A673 (cell line): ENCODE results near the gene EVPLL. TPM values are rescaled to one million over a fixed set of nuclear protein-coding genes. Genes with fewer than 3 reads are reported as not detected.

Experiments
- BruUV-seq: library from RNA; stranded (reverse); fragments of 400-500 nt; replicated peaks from 2 replicates; lab custom pipeline; 2021; lab: Mats Ljungman, UMichigan
- CTCF ChIA-PET: fragments of 300-600 bp; sonication (Branson Sonifier 250); formaldehyde crosslinking; loops from one replicate; lab custom pipeline; 2022; ENCODE audit warnings: antibody characterized with exemption; lab: Charles Lee
- POLR2A ChIA-PET: fragments of 300-600 bp; sonication (Branson Sonifier 250); formaldehyde crosslinking; loops from one replicate; lab custom pipeline; 2022; ENCODE audit warnings: antibody characterized with exemption; ENCODE audit not compliant: low non-redundant PET; lab: Charles Lee
- DNase-seq: peaks from one replicate; pipeline ENCODE4 v3.0.0-alpha.2; 2015; ENCODE audit warnings: low spot score
- H3K27ac ChIP-seq: fragments of 200-600 bp; sonication (generic); 2 replicates; pipeline ENCODE4 v1.5.1; 2016; ENCODE audit warnings: mixed run types, low read depth, mild to moderate bottlenecking, mixed read lengths, antibody characterized with exemption, low read length; ENCODE audit not compliant: poor library complexity, severe bottlenecking
- H3K27me3 ChIP-seq: fragments of 200-600 bp; sonication (generic); replicated peaks from 2 replicates; pipeline ENCODE4 v1.6.1; 2017; ENCODE audit warnings: mixed run types, low read depth, mild to moderate bottlenecking, mixed read lengths, antibody characterized with exemption, low read length; ENCODE audit not compliant: insufficient read depth, poor library complexity
- H3K36me3 ChIP-seq: fragments of 200-600 bp; sonication (generic); 2 replicates; pipeline ENCODE4 v1.6.1; 2016; ENCODE audit warnings: mixed run types, mild to moderate bottlenecking, mixed read lengths, antibody characterized with exemption, low read length; ENCODE audit not compliant: insufficient read depth, poor library complexity, severe bottlenecking
- H3K4me1 ChIP-seq: fragments of 200-600 bp; sonication (generic); 2 replicates; pipeline ENCODE4 v1.6.1; 2017; ENCODE audit warnings: mixed run types, mild to moderate bottlenecking, mixed read lengths, antibody characterized with exemption, low read length; ENCODE audit not compliant: insufficient read depth, poor library complexity, severe bottlenecking
- H3K4me3 ChIP-seq: fragments of 200-600 bp; sonication (generic); 2 replicates; pipeline ENCODE4 v1.5.1; 2016; ENCODE audit warnings: low read depth, mixed run types, mild to moderate bottlenecking, mixed read lengths, low read length; ENCODE audit not compliant: poor library complexity, severe bottlenecking
- H3K9me3 ChIP-seq: fragments of 200-600 bp; sonication (generic); 2 replicates; pipeline ENCODE4 v1.6.1; 2016; ENCODE audit warnings: mixed run types, low read depth, mild to moderate bottlenecking, mixed read lengths, antibody characterized with exemption, low read length; ENCODE audit not compliant: poor library complexity, severe bottlenecking
- CTCF ChIP-seq: fragments of 300-800, 200-600 bp; sonication (generic); conservative IDR thresholded peaks from 2 replicates; pipeline ENCODE4 v1.5.1; 2017; ENCODE audit warnings: low read depth, mild to moderate bottlenecking, antibody characterized with exemption, low read length, moderate library complexity, mixed read lengths
- EZH2 ChIP-seq: fragments of 200-600 bp; sonication (generic); IDR thresholded peaks from 2 replicates; pipeline ENCODE4 v1.6.1; 2017; ENCODE audit warnings: borderline replicate concordance, low read depth, mild to moderate bottlenecking, mixed read lengths, antibody characterized with exemption, low read length; ENCODE audit not compliant: poor library complexity, severe bottlenecking
- intact Hi-C: fragments of 100-400 bp; cut with micrococcal nuclease; formaldehyde crosslinking; loops from one replicate; pipeline ENCODE4 v1.10.0; 2022; ENCODE audit not compliant: unreplicated experiment
- total RNA-seq: library from RNA; stranded (reverse); gene quantifications from 2 replicates; pipeline ENCODE4 v1.2.3, GENCODE V29; 2021

Gene EVPLL
- total RNA-seq, 1 experiment from 2014 or later = not detected

GRCh38 chr17:18380471-18381157 is 3.0 kb downstream of the EVPLL start:
- Histone ChIP-seq H3K27ac (no peak overlapping the region), H3K4me3 (no peak overlapping the region), H3K27me3 (no peaks in the 10 kb centered on the region), H3K9me3 (no peaks in the 10 kb centered on the region), H3K36me3 (no peaks in the 10 kb centered on the region), H3K4me1 (no peaks in the 10 kb centered on the region)
- ChIA-PET POLR2A (no interaction called here), CTCF (no interaction called here)
- DNase-seq = no peak
- TF ChIP-seq EZH2 (no peak), CTCF (no peak)
- no TSS peak for BruUV-seq
- intact Hi-C loops = no loop called here

GRCh38 chr17:18381158-18381952 is 3.8 kb downstream of the EVPLL start:
- ChIA-PET CTCF (no interaction called here), POLR2A (no interaction called here)
- intact Hi-C loops = no loop called here
- H3K4me3 ChIP-seq = no peak overlapping the region
- no peaks in the 10 kb centered on the region for H3K9me3 ChIP-seq
- H3K27ac ChIP-seq = no peak overlapping the region
- H3K4me1 ChIP-seq = no peaks in the 10 kb centered on the region
- BruUV-seq = no TSS peak
- no peaks in the 10 kb centered on the region for H3K36me3 ChIP-seq
- TF ChIP-seq EZH2 (no peak), CTCF (no peak)
- no peaks in the 10 kb centered on the region for H3K27me3 ChIP-seq
- no peak for DNase-seq

GRCh38 chr17:18381953-18382245 is 4.3 kb downstream of the EVPLL start:
- no TSS peak for BruUV-seq
- Histone ChIP-seq H3K4me3 (no peak overlapping the region), H3K9me3 (no peaks in the 10 kb centered on the region), H3K4me1 (no peaks in the 10 kb centered on the region), H3K36me3 (no peaks in the 10 kb centered on the region), H3K27ac (no peak overlapping the region), H3K27me3 (no peaks in the 10 kb centered on the region)
- POLR2A ChIA-PET = no interaction called here
- intact Hi-C loops = no loop called here
- TF ChIP-seq CTCF (no peak), EZH2 (no peak)
- CTCF ChIA-PET = no interaction called here
- no peak for DNase-seq
